Measurements from ENCODE around the gene OLFML2B.

The OLFML2B gene

GRCh38 chr1:162007466-162007865 is 16.2 kb downstream of the OLFML2B start:
- no peak overlapping the region for H3K4me3 ChIP-seq (ENCODE audit: low read depth, low read length)
- no peaks in the 10 kb centered on the region for H3K36me3 ChIP-seq (ENCODE audit: control insufficient read depth, insufficient read depth, low read length)
- H3K9ac ChIP-seq (ENCODE audit: low read depth, low read length), result no peak overlapping the region
- H3K4me1 ChIP-seq (ENCODE audit: control insufficient read depth, insufficient read depth, low read length), result peaks cover 5% of the 10 kb centered on the region; the same call in 1 of the 2 replicates
- no peak overlapping the region for H3K27ac ChIP-seq (ENCODE audit: low read depth, low read length)
- H3K9me3 ChIP-seq (ENCODE audit: control insufficient read depth, insufficient read depth, low read length), result no peaks in the 10 kb centered on the region
- no peaks in the 10 kb centered on the region for H3K27me3 ChIP-seq (ENCODE audit: control insufficient read depth, insufficient read depth, low read length)

- Histone ChIP-seq H3K36me3 (ENCODE audit: control insufficient read depth, insufficient read depth, low read length) (no peaks in the 10 kb centered on the region), H3K4me3 (ENCODE audit: low read depth, low read length) (no peak overlapping the region), H3K27ac (ENCODE audit: low read depth, low read length) (no peak overlapping the region), H3K9ac (ENCODE audit: low read depth, low read length) (no peak overlapping the region), H3K4me1 (ENCODE audit: control insufficient read depth, insufficient read depth, low read length) (peaks cover 5% of the 10 kb centered on the region; the same call in 1 of the 2 replicates), H3K27me3 (ENCODE audit: control insufficient read depth, insufficient read depth, low read length) (no peaks in the 10 kb centered on the region), H3K9me3 (ENCODE audit: control insufficient read depth, insufficient read depth, low read length) (no peaks in the 10 kb centered on the region)
Measured at GRCh38 chr1:162006081-162006480, 17.6 kb downstream of the OLFML2B start.

- Histone ChIP-seq H3K27ac (ENCODE audit: low read depth, low read length) (no peak overlapping the region), H3K27me3 (ENCODE audit: control insufficient read depth, insufficient read depth, low read length) (no peaks in the 10 kb centered on the region), H3K36me3 (ENCODE audit: control insufficient read depth, insufficient read depth, low read length) (no peaks in the 10 kb centered on the region), H3K9ac (ENCODE audit: low read depth, low read length) (no peak overlapping the region), H3K9me3 (ENCODE audit: control insufficient read depth, insufficient read depth, low read length) (no peaks in the 10 kb centered on the region), H3K4me3 (ENCODE audit: low read depth, low read length) (no peak overlapping the region), H3K4me1 (ENCODE audit: control insufficient read depth, insufficient read depth, low read length) (peaks cover 5% of the 10 kb centered on the region; the same call in 1 of the 2 replicates)
Measured at GRCh38 chr1:162004441-162004950, 19.2 kb downstream of the OLFML2B start.

- H3K9me3 ChIP-seq (ENCODE audit: control insufficient read depth, insufficient read depth, low read length), result no peaks in the 10 kb centered on the region
- no peak overlapping the region for H3K9ac ChIP-seq (ENCODE audit: low read depth, low read length)
- no peaks in the 10 kb centered on the region for H3K36me3 ChIP-seq (ENCODE audit: control insufficient read depth, insufficient read depth, low read length)
- H3K4me3 ChIP-seq (ENCODE audit: low read depth, low read length), result no peak overlapping the region
- H3K4me1 ChIP-seq (ENCODE audit: control insufficient read depth, insufficient read depth, low read length), result peaks cover 3% of the 10 kb centered on the region; the same call in 1 of the 2 replicates
- no peaks in the 10 kb centered on the region for H3K27me3 ChIP-seq (ENCODE audit: control insufficient read depth, insufficient read depth, low read length)
- no peak overlapping the region for H3K27ac ChIP-seq (ENCODE audit: low read depth, low read length)
Measured at GRCh38 chr1:162003830-162004215, 19.8 kb downstream of the OLFML2B start.

GRCh38 chr1:162003061-162003829 is 20.4 kb downstream of the OLFML2B start:
- Histone ChIP-seq H3K27ac (ENCODE audit: low read depth, low read length) (no peak overlapping the region), H3K36me3 (ENCODE audit: control insufficient read depth, insufficient read depth, low read length) (no peaks in the 10 kb centered on the region), H3K4me3 (ENCODE audit: low read depth, low read length) (no peak overlapping the region), H3K9ac (ENCODE audit: low read depth, low read length) (no peak overlapping the region), H3K9me3 (ENCODE audit: control insufficient read depth, insufficient read depth, low read length) (no peaks in the 10 kb centered on the region), H3K27me3 (ENCODE audit: control insufficient read depth, insufficient read depth, low read length) (no peaks in the 10 kb centered on the region), H3K4me1 (ENCODE audit: control insufficient read depth, insufficient read depth, low read length) (no peaks in the 10 kb centered on the region)

GRCh38 chr1:162000053-162000420 is 23.6 kb downstream of the OLFML2B start:
- Histone ChIP-seq H3K27ac (ENCODE audit: low read depth, low read length) (no peak overlapping the region), H3K9ac (ENCODE audit: low read depth, low read length) (no peak overlapping the region), H3K27me3 (ENCODE audit: control insufficient read depth, insufficient read depth, low read length) (no peaks in the 10 kb centered on the region), H3K4me1 (ENCODE audit: control insufficient read depth, insufficient read depth, low read length) (no peaks in the 10 kb centered on the region), H3K36me3 (ENCODE audit: control insufficient read depth, insufficient read depth, low read length) (no peaks in the 10 kb centered on the region), H3K9me3 (ENCODE audit: control insufficient read depth, insufficient read depth, low read length) (no peaks in the 10 kb centered on the region), H3K4me3 (ENCODE audit: low read depth, low read length) (no peak overlapping the region)

- Histone ChIP-seq H3K36me3 (ENCODE audit: control insufficient read depth, insufficient read depth, low read length) (no peaks in the 10 kb centered on the region), H3K9me3 (ENCODE audit: control insufficient read depth, insufficient read depth, low read length) (no peaks in the 10 kb centered on the region), H3K9ac (ENCODE audit: low read depth, low read length) (no peak overlapping the region), H3K27me3 (ENCODE audit: control insufficient read depth, insufficient read depth, low read length) (no peaks in the 10 kb centered on the region), H3K4me3 (ENCODE audit: low read depth, low read length) (no peak overlapping the region), H3K27ac (ENCODE audit: low read depth, low read length) (no peak overlapping the region), H3K4me1 (ENCODE audit: control insufficient read depth, insufficient read depth, low read length) (no peaks in the 10 kb centered on the region)
Measured at GRCh38 chr1:161999301-162000052, 24.2 kb downstream of the OLFML2B start.

- no peak overlapping the region for H3K4me3 ChIP-seq (ENCODE audit: low read depth, low read length)
- H3K36me3 ChIP-seq (ENCODE audit: control insufficient read depth, insufficient read depth, low read length), result no peaks in the 10 kb centered on the region
- no peak overlapping the region for H3K27ac ChIP-seq (ENCODE audit: low read depth, low read length)
- H3K9me3 ChIP-seq (ENCODE audit: control insufficient read depth, insufficient read depth, low read length), result no peaks in the 10 kb centered on the region
- H3K27me3 ChIP-seq (ENCODE audit: control insufficient read depth, insufficient read depth, low read length), result no peaks in the 10 kb centered on the region
- no peaks in the 10 kb centered on the region for H3K4me1 ChIP-seq (ENCODE audit: control insufficient read depth, insufficient read depth, low read length)
- H3K9ac ChIP-seq (ENCODE audit: low read depth, low read length), result no peak overlapping the region
Measured at GRCh38 chr1:161998811-161999210, 24.9 kb downstream of the OLFML2B start.

- H3K27me3 ChIP-seq (ENCODE audit: control insufficient read depth, insufficient read depth, low read length), result no peaks in the 10 kb centered on the region
- H3K4me1 ChIP-seq (ENCODE audit: control insufficient read depth, insufficient read depth, low read length), result no peaks in the 10 kb centered on the region
- no peak overlapping the region for H3K27ac ChIP-seq (ENCODE audit: low read depth, low read length)
- H3K36me3 ChIP-seq (ENCODE audit: control insufficient read depth, insufficient read depth, low read length), result no peaks in the 10 kb centered on the region
- no peak overlapping the region for H3K9ac ChIP-seq (ENCODE audit: low read depth, low read length)
- H3K9me3 ChIP-seq (ENCODE audit: control insufficient read depth, insufficient read depth, low read length), result no peaks in the 10 kb centered on the region
- no peak overlapping the region for H3K4me3 ChIP-seq (ENCODE audit: low read depth, low read length)
Measured at GRCh38 chr1:161997152-161997551, 26.5 kb downstream of the OLFML2B start.

- H3K27me3 ChIP-seq (ENCODE audit: control insufficient read depth, insufficient read depth, low read length), result no peaks in the 10 kb centered on the region
- no peak overlapping the region for H3K4me3 ChIP-seq (ENCODE audit: low read depth, low read length)
- H3K4me1 ChIP-seq (ENCODE audit: control insufficient read depth, insufficient read depth, low read length), result no peaks in the 10 kb centered on the region
- H3K9me3 ChIP-seq (ENCODE audit: control insufficient read depth, insufficient read depth, low read length), result no peaks in the 10 kb centered on the region
- no peak overlapping the region for H3K9ac ChIP-seq (ENCODE audit: low read depth, low read length)
- H3K27ac ChIP-seq (ENCODE audit: low read depth, low read length), result no peak overlapping the region
- H3K36me3 ChIP-seq (ENCODE audit: control insufficient read depth, insufficient read depth, low read length), result no peaks in the 10 kb centered on the region
Measured at GRCh38 chr1:161994175-161994668, 29.4 kb downstream of the OLFML2B start.

- no peaks in the 10 kb centered on the region for H3K36me3 ChIP-seq (ENCODE audit: control insufficient read depth, insufficient read depth, low read length)
Measured at GRCh38 chr1:161993576-161993975, 30.1 kb downstream of the OLFML2B start.

More at GRCh38 chr1:161993576-161993975, 30.1 kb downstream of the OLFML2B start:
- Histone ChIP-seq H3K9me3 (ENCODE audit: control insufficient read depth, insufficient read depth, low read length) (no peaks in the 10 kb centered on the region), H3K4me1 (ENCODE audit: control insufficient read depth, insufficient read depth, low read length) (no peaks in the 10 kb centered on the region), H3K4me3 (ENCODE audit: low read depth, low read length) (no peak overlapping the region), H3K27me3 (ENCODE audit: control insufficient read depth, insufficient read depth, low read length) (no peaks in the 10 kb centered on the region), H3K9ac (ENCODE audit: low read depth, low read length) (no peak overlapping the region), H3K27ac (ENCODE audit: low read depth, low read length) (no peak overlapping the region)
